Gastrocnemius medialis (tissue), 4 donors: ENCODE measurements around the gene ACLY.

ENCODE experiments used
- CTCF ChIP-seq, 5 experiments: fragments of 450-650 bp in 3 of 5; fragments of 200-600 bp in 2 of 5; sonication (generic) in 2 of 5; IDR thresholded peaks in 4 of 5; conservative IDR thresholded peaks in 1 of 5; 1 replicate in 4 of 5; 2 replicates in 1 of 5; pipeline ENCODE4 v1.5.1; 2016 to 2019; ENCODE audit warnings: antibody characterized with exemption in 5 of 5, mild to moderate bottlenecking in 3 of 5, moderate library complexity in 3 of 5
- POLR2A ChIP-seq, 2 donors: fragments of 450-650 bp; IDR thresholded peaks; one replicate each; pipeline ENCODE4 v1.6.1; 2017; ENCODE audit warnings: antibody characterized with exemption in 2 of 2, mild to moderate bottlenecking in 2 of 2, moderate library complexity in 2 of 2

DNA sequence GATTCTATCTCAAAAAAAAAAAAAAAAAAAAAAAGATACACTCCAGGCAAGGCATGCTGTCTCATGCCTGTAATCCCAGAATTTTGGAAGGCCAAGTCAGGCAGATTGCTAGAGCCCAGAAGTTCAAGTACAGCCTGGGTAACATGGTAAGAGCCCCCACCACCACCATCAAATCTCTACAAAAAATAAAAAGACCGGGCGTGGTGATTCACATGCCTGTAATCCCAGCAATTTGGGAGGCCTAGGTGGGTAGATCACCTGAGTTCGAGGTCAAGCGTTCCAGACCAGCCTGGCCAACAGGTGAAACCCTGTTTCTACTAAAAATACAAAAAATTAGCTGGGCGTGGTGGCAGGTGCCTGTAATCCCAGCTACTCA is 1.8 kb upstream of the ACLY start:
- TF ChIP-seq CTCF (IDR thresholded peaks at IDR 0.05 in 4 of 5, conservative IDR thresholded peaks at IDR 0.05 in 1 of 5) (no peak), POLR2A (IDR thresholded peaks at IDR 0.05) (no peak)
